KBM-7 (cell line): Measurements from ENCODE around the gene GCGR.

Source experiments
- DNase-seq: peaks from one replicate; pipeline ENCODE4 v3.0.0-alpha.2; 2015
- in situ Hi-C: fragments of 300-500 bp; cut with MboI; formaldehyde crosslinking; loops from 2 replicates; pipeline ENCODE4 v1.14.3; 2020; ENCODE audit warnings: low sequenced_read_pairs, low pct_unique_long_range_greater_than_20kb, mixed read lengths

GCGR gene

GRCh38 chr17:81803728-81804558, at the start of gene GCGR:
Gene GCGR, plus strand, starts transcription at chr17:81804150. Its CDS starts 4,869 bp downstream, at chr17:81809019.
- no peak for DNase-seq
- in situ Hi-C loops: no loop called here

- no peak for DNase-seq
- in situ Hi-C loops: no loop called here
These were observed 11.0 kb upstream of the GCGR start for GRCh38 chr17:81792675-81793615.

GRCh38 chr17:81794074-81794476, 9.9 kb upstream of the GCGR start:
- in situ Hi-C loops: no loop called here
- no peak for DNase-seq

GRCh38 chr17:81794509-81794908, 9.4 kb upstream of the GCGR start:
- in situ Hi-C loops: no loop called here
- DNase-seq: no peak

- in situ Hi-C loops: no loop called here
- no peak for DNase-seq
These were observed 2.6 kb upstream of the GCGR start for GRCh38 chr17:81801327-81801726.

GRCh38 chr17:81802048-81802758, 1.7 kb upstream of the GCGR start:
- in situ Hi-C loops: no loop called here

GRCh38 chr17:81802856-81803643, 900 bp upstream of the GCGR start:
- in situ Hi-C loops: no loop called here

More at GRCh38 chr17:81802048-81802758, 1.7 kb upstream of the GCGR start:
- DNase-seq: no peak

GRCh38 chr17:81804559-81805399, 829 bp downstream of the GCGR start:
- no peak for DNase-seq
- in situ Hi-C loops: no loop called here

More at GRCh38 chr17:81802856-81803643, 900 bp upstream of the GCGR start:
- no peak for DNase-seq

GRCh38 chr17:81805707-81806460, 1.9 kb downstream of the GCGR start:
- in situ Hi-C loops: no loop called here
- DNase-seq: no peak

- no peak for DNase-seq
- in situ Hi-C loops: no loop called here
These were observed 2.7 kb downstream of the GCGR start for GRCh38 chr17:81806461-81807209.

- no peak for DNase-seq
- in situ Hi-C loops: no loop called here
These were observed 3.3 kb downstream of the GCGR start for GRCh38 chr17:81807210-81807719.

GRCh38 chr17:81807839-81808238, 3.9 kb downstream of the GCGR start:
- no peak for DNase-seq
- in situ Hi-C loops: no loop called here

- DNase-seq: no peak
- in situ Hi-C loops: no loop called here
These were observed 5.0 kb downstream of the GCGR start for GRCh38 chr17:81808778-81809555.

- in situ Hi-C loops: no loop called here
- no peak for DNase-seq
These were observed 5.6 kb downstream of the GCGR start for GRCh38 chr17:81809556-81809998.

- no peak for DNase-seq
- in situ Hi-C loops: no loop called here
These were observed 6.5 kb downstream of the GCGR start for GRCh38 chr17:81810476-81810875.
